H1 (cell line): Measurements from ENCODE around the gene PRSS23. TPM values are rescaled to one million over a fixed set of nuclear protein-coding genes. Genes with fewer than 3 reads are reported as not detected.

Experiments
- CTBP2 ChIP-seq: IDR thresholded peaks from 2 replicates; pipeline ENCODE4 v1.7.0; 2011; ENCODE audit warnings: borderline replicate concordance, mild to moderate bottlenecking, moderate library complexity, mixed read lengths, low read length; ENCODE audit not compliant: insufficient read depth, insufficient read length
- EZH2 ChIP-seq: fragments of 200-600 bp; sonication (generic); IDR thresholded peaks from 2 replicates; pipeline ENCODE4 v1.7.1; 2012; ENCODE audit warnings: low read depth, mild to moderate bottlenecking, moderate library complexity, low read length, inconsistent platforms; ENCODE audit not compliant: severe bottlenecking
- HDAC6 ChIP-seq: IDR thresholded peaks from one replicate; pipeline ENCODE4 v1.7.1; 2012; ENCODE audit warnings: low read depth, mild to moderate bottlenecking, inconsistent platforms, low read length, moderate library complexity
- KDM1A ChIP-seq: fragments of 200-600, 300-600 bp; sonication (generic); IDR thresholded peaks from 2 replicates; pipeline ENCODE4 v1.7.1; 2016; ENCODE audit warnings: mild to moderate bottlenecking, low read length, borderline replicate concordance
- NANOG ChIP-seq: IDR thresholded peaks from 2 replicates; pipeline ENCODE4 v1.6.1; 2011; ENCODE audit warnings: low read length, low read depth, mild to moderate bottlenecking, inconsistent platforms; ENCODE audit not compliant: insufficient read depth, poor library complexity, severe bottlenecking
- POLR2AphosphoS5 ChIP-seq: IDR thresholded peaks from 2 replicates; pipeline ENCODE4 v1.6.1; 2011; ENCODE audit warnings: low read depth, low read length
- RAD21 ChIP-seq, 2 experiments: IDR thresholded peaks in 1 of 2; conservative IDR thresholded peaks in 1 of 2; 2 replicates each; pipeline ENCODE4 v1.6.1; 2011; ENCODE audit warnings: low read depth in 2 of 2, low read length in 2 of 2, improper control_type of control experiment in 1 of 2, inconsistent platforms in 1 of 2, mild to moderate bottlenecking in 1 of 2, moderate library complexity in 1 of 2
- RXRA ChIP-seq: IDR thresholded peaks from 2 replicates; pipeline ENCODE4 v1.6.1; 2011; ENCODE audit warnings: low read depth, mild to moderate bottlenecking, low read length, moderate library complexity; ENCODE audit not compliant: insufficient read depth
- TAF1 ChIP-seq: IDR thresholded peaks from 2 replicates; pipeline ENCODE4 v1.6.1; 2011; ENCODE audit warnings: mild to moderate bottlenecking, low read depth, low read length
- TCF12 ChIP-seq: IDR thresholded peaks from 2 replicates; pipeline ENCODE4 v1.6.1; 2011; ENCODE audit warnings: low read depth, mild to moderate bottlenecking, low read length
- polyA plus RNA-seq, 7 experiments: library from polyadenylated mRNA; depleted of rRNA in 3 of 7; stranded (reverse) in 5 of 7; unstranded in 2 of 7; fragments of >200 nt in 5 of 7; fragments of 200-250 nt in 2 of 7; gene quantifications; 1 replicate in 5 of 7; 2 replicates in 1 of 7; 4 replicates in 1 of 7; pipeline versions ENCODE4 v1.2.1 to v1.2.3, GENCODE V29; 2011 to 2013; ENCODE audit warnings: missing spikeins in 2 of 7, mixed read lengths in 2 of 7
- total RNA-seq: library from RNA; stranded (reverse); fragmentation: NEBNext Ultra II Directional; extraction: Animal tissue kit (Norgen Biotek cat#: 25700); gene quantifications from 2 replicates; pipeline ENCODE4 v1.2.1, GENCODE V29; 2021
- TF ChIP-seq, protein P1 (sequence below): fragments of 300-600 bp; sonication (generic); IDR thresholded peaks from 2 replicates; pipeline ENCODE4 v1.7.1; 2012; ENCODE audit warnings: low read length, moderate library complexity, mild to moderate bottlenecking, inconsistent platforms; ENCODE audit not compliant: insufficient replicate concordance

The PRSS23 gene
- total and polyA plus RNA-seq, 2 of the 8 experiments (the other 6 are each of a cell fraction or from before 2014, with no cell fraction given), result 4.4 to 5.6 TPM

DNA sequence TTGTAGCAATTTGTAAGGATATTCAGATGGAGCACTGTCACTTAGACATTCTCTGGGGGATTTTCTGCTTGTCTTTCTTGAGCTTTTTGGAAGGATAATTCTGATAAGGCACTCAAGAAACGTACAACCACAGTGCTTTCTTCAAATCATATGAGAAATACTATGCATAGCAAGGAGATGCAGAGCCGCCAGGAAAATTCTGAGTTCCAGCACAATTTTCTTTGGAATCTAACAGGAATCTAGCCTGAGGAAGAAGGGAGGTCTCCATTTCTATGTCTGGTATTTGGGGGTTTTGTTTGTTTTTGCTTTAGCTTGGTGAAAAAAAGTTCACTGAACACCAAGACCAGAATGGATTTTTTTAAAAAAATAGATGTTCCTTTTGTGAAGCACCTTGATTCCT is 9.9 kb downstream of the PRSS23 start (continued):
- TF ChIP-seq, protein P1, sequence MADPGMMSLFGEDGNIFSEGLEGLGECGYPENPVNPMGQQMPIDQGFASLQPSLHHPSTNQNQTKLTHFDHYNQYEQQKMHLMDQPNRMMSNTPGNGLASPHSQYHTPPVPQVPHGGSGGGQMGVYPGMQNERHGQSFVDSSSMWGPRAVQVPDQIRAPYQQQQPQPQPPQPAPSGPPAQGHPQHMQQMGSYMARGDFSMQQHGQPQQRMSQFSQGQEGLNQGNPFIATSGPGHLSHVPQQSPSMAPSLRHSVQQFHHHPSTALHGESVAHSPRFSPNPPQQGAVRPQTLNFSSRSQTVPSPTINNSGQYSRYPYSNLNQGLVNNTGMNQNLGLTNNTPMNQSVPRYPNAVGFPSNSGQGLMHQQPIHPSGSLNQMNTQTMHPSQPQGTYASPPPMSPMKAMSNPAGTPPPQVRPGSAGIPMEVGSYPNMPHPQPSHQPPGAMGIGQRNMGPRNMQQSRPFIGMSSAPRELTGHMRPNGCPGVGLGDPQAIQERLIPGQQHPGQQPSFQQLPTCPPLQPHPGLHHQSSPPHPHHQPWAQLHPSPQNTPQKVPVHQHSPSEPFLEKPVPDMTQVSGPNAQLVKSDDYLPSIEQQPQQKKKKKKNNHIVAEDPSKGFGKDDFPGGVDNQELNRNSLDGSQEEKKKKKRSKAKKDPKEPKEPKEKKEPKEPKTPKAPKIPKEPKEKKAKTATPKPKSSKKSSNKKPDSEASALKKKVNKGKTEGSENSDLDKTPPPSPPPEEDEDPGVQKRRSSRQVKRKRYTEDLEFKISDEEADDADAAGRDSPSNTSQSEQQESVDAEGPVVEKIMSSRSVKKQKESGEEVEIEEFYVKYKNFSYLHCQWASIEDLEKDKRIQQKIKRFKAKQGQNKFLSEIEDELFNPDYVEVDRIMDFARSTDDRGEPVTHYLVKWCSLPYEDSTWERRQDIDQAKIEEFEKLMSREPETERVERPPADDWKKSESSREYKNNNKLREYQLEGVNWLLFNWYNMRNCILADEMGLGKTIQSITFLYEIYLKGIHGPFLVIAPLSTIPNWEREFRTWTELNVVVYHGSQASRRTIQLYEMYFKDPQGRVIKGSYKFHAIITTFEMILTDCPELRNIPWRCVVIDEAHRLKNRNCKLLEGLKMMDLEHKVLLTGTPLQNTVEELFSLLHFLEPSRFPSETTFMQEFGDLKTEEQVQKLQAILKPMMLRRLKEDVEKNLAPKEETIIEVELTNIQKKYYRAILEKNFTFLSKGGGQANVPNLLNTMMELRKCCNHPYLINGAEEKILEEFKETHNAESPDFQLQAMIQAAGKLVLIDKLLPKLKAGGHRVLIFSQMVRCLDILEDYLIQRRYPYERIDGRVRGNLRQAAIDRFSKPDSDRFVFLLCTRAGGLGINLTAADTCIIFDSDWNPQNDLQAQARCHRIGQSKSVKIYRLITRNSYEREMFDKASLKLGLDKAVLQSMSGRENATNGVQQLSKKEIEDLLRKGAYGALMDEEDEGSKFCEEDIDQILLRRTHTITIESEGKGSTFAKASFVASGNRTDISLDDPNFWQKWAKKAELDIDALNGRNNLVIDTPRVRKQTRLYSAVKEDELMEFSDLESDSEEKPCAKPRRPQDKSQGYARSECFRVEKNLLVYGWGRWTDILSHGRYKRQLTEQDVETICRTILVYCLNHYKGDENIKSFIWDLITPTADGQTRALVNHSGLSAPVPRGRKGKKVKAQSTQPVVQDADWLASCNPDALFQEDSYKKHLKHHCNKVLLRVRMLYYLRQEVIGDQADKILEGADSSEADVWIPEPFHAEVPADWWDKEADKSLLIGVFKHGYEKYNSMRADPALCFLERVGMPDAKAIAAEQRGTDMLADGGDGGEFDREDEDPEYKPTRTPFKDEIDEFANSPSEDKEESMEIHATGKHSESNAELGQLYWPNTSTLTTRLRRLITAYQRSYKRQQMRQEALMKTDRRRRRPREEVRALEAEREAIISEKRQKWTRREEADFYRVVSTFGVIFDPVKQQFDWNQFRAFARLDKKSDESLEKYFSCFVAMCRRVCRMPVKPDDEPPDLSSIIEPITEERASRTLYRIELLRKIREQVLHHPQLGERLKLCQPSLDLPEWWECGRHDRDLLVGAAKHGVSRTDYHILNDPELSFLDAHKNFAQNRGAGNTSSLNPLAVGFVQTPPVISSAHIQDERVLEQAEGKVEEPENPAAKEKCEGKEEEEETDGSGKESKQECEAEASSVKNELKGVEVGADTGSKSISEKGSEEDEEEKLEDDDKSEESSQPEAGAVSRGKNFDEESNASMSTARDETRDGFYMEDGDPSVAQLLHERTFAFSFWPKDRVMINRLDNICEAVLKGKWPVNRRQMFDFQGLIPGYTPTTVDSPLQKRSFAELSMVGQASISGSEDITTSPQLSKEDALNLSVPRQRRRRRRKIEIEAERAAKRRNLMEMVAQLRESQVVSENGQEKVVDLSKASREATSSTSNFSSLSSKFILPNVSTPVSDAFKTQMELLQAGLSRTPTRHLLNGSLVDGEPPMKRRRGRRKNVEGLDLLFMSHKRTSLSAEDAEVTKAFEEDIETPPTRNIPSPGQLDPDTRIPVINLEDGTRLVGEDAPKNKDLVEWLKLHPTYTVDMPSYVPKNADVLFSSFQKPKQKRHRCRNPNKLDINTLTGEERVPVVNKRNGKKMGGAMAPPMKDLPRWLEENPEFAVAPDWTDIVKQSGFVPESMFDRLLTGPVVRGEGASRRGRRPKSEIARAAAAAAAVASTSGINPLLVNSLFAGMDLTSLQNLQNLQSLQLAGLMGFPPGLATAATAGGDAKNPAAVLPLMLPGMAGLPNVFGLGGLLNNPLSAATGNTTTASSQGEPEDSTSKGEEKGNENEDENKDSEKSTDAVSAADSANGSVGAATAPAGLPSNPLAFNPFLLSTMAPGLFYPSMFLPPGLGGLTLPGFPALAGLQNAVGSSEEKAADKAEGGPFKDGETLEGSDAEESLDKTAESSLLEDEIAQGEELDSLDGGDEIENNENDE, result no peak
- no peak for TF ChIP-seq KDM1A
- TF ChIP-seq CTBP2, result no peak
- no peak for TF ChIP-seq EZH2
- TF ChIP-seq TCF12, result no peak
- no peak for TF ChIP-seq RAD21 (IDR thresholded peaks at IDR 0.05 in 1 of 2, conservative IDR thresholded peaks at IDR 0.05 in 1 of 2; ENCODE audit: low read depth in 2 of 2, low read length in 2 of 2)
- TF ChIP-seq RXRA, result no peak
- no peak for TF ChIP-seq NANOG
- TF ChIP-seq POLR2AphosphoS5, result no peak
- no peak for TF ChIP-seq HDAC6
- no peak for TF ChIP-seq TAF1
